HCT116 (cell line): ENCODE data around the gene MTHFS.

Experiments
- EZH2 ChIP-seq: fragments of 200-600 bp; sonication (generic); IDR thresholded peaks from 2 replicates; pipeline ENCODE4 v1.6.1; 2017; ENCODE audit warnings: antibody characterized with exemption, mixed run types
- EZH2phosphoT487 ChIP-seq: fragments of 200-600 bp; IDR thresholded peaks from 2 replicates; pipeline ENCODE4 v1.6.1; 2018; ENCODE audit warnings: antibody characterized with exemption, borderline replicate concordance
- FOSL1 ChIP-seq: IDR thresholded peaks from 2 replicates; pipeline ENCODE4 v1.6.1; 2012; ENCODE audit warnings: low read depth
- POLR2A ChIP-seq: IDR thresholded peaks from 2 replicates; pipeline ENCODE4 v1.7.0; 2011; ENCODE audit warnings: borderline replicate concordance; ENCODE audit not compliant: insufficient read depth, insufficient read length; ENCODE audit errors: extremely low read depth
- RAD21 ChIP-seq: IDR thresholded peaks from 2 replicates; pipeline ENCODE4 v1.6.1; 2012; ENCODE audit warnings: low read depth, mild to moderate bottlenecking
- ZFX ChIP-seq: fragments of 450-650 bp; IDR thresholded peaks from 2 replicates; pipeline ENCODE4 v1.6.1; 2017
- TF ChIP-seq, protein P1 (sequence below), 3 experiments: fragments of 200-600 bp in 1 of 3; sonication (generic) in 1 of 3; IDR thresholded peaks in 2 of 3; conservative IDR thresholded peaks in 1 of 3; 2 replicates each; pipeline ENCODE4 v1.5.1; 2012 to 2017; ENCODE audit warnings: low read depth in 2 of 3, low read length in 2 of 3, antibody characterized with exemption in 1 of 3, borderline replicate concordance in 1 of 3, control low read depth in 1 of 3, mild to moderate bottlenecking in 1 of 3, mixed read lengths in 1 of 3, mixed run types in 1 of 3, moderate library complexity in 1 of 3; ENCODE audit not compliant: insufficient read depth in 1 of 3

DNA sequence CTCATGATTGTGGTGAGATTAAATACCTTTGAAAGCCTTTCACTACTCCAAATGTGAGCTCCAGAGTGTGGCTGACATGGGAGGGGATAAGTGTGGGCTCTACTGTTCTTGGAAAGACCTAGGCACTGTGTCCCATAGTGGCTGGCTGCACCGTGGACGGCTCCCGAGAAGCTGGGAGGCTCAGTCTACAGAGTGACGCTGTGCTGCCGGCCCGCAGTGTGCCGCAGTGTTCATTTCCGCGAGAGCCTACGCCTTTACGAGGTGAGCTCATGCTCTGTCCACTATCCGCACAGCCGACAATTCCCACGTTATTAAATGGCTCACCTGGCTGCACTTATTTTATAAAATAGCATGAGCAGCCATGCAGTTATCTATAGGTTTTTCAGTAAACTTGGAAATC lies 66.9 kb downstream of the MTHFS start:
- TF ChIP-seq POLR2A (no peak), ZFX (no peak), RAD21 (no peak), EZH2phosphoT487 (no peak), EZH2 (no peak), FOSL1 (no peak)
- TF ChIP-seq, protein P1, sequence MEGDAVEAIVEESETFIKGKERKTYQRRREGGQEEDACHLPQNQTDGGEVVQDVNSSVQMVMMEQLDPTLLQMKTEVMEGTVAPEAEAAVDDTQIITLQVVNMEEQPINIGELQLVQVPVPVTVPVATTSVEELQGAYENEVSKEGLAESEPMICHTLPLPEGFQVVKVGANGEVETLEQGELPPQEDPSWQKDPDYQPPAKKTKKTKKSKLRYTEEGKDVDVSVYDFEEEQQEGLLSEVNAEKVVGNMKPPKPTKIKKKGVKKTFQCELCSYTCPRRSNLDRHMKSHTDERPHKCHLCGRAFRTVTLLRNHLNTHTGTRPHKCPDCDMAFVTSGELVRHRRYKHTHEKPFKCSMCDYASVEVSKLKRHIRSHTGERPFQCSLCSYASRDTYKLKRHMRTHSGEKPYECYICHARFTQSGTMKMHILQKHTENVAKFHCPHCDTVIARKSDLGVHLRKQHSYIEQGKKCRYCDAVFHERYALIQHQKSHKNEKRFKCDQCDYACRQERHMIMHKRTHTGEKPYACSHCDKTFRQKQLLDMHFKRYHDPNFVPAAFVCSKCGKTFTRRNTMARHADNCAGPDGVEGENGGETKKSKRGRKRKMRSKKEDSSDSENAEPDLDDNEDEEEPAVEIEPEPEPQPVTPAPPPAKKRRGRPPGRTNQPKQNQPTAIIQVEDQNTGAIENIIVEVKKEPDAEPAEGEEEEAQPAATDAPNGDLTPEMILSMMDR (IDR thresholded peaks at IDR 0.05 in 2 of 3, conservative IDR thresholded peaks at IDR 0.05 in 1 of 3; ENCODE audit: borderline replicate concordance in 1 of 3, insufficient read depth in 1 of 3, low read depth in 2 of 3, low read length in 2 of 3), result no peak
